DND-41 (cell line): ENCODE data around the gene TM9SF2.

Experiments used
- ATAC-seq: fragments of 200-7000 bp; cut with Tn5 transposase; 3 replicates; pipeline ENCODE4 v1.9.1; 2021; ENCODE audit warnings: low read depth; ENCODE audit not compliant: insufficient read depth
- DNase-seq: peaks from one replicate; pipeline ENCODE4 v3.0.0-alpha.2; 2020
- H2AFZ ChIP-seq: 2 replicates; pipeline ENCODE4 v1.6.0; 2012; ENCODE audit warnings: low read depth, low read length
- H3K27ac ChIP-seq: 2 replicates; pipeline ENCODE4 v1.5.1; 2012; ENCODE audit warnings: low read length, inconsistent platforms
- H3K27me3 ChIP-seq: fragments of 200-600 bp; sonication (generic); 2 replicates; pipeline ENCODE4 v1.6.0; 2012; ENCODE audit warnings: low read length, mild to moderate bottlenecking, inconsistent platforms; ENCODE audit not compliant: insufficient read depth, poor library complexity
- H3K36me3 ChIP-seq: 2 replicates; pipeline ENCODE4 v1.5.1; 2012; ENCODE audit warnings: low read length, inconsistent platforms; ENCODE audit not compliant: insufficient read depth
- H3K4me1 ChIP-seq: 2 replicates; pipeline ENCODE4 v1.5.1; 2012; ENCODE audit warnings: mild to moderate bottlenecking, low read length; ENCODE audit not compliant: insufficient read depth
- H3K4me2 ChIP-seq: 2 replicates; pipeline ENCODE4 v1.6.0; 2012; ENCODE audit warnings: mild to moderate bottlenecking, moderate library complexity, low read length, inconsistent platforms; ENCODE audit not compliant: insufficient read depth
- H3K4me3 ChIP-seq, 2 experiments: fragments of 200-600 bp in 1 of 2; shearing (Covaris generic) in 1 of 2; 2 replicates each; pipeline ENCODE4 v1.5.1; 2012 to 2016; ENCODE audit warnings: inconsistent platforms in 2 of 2, low read length in 2 of 2, mild to moderate bottlenecking in 2 of 2, low read depth in 1 of 2, moderate library complexity in 1 of 2
- H3K79me2 ChIP-seq: 2 replicates; pipeline ENCODE4 v1.6.0; 2012; ENCODE audit warnings: low read length, inconsistent platforms; ENCODE audit not compliant: insufficient read depth
- H3K9ac ChIP-seq: 2 replicates; pipeline ENCODE4 v1.6.0; 2012; ENCODE audit warnings: low read depth, mild to moderate bottlenecking, inconsistent platforms, low read length, moderate library complexity
- H3K9me3 ChIP-seq: 2 replicates; pipeline ENCODE4 v1.5.1; 2012; ENCODE audit warnings: low read length, moderate library complexity, mild to moderate bottlenecking, inconsistent platforms; ENCODE audit not compliant: insufficient read depth, severe bottlenecking
- H4K20me1 ChIP-seq: 2 replicates; pipeline ENCODE4 v1.6.0; 2012; ENCODE audit warnings: low read length; ENCODE audit not compliant: insufficient read depth
- EZH2 ChIP-seq: IDR thresholded peaks from 3 replicates; pipeline ENCODE4 v1.6.1; 2012; ENCODE audit warnings: borderline replicate concordance, low read depth, mild to moderate bottlenecking, moderate library complexity, low read length, inconsistent platforms; ENCODE audit not compliant: severe bottlenecking
- TF ChIP-seq, protein P1 (sequence below): IDR thresholded peaks from 2 replicates; pipeline ENCODE4 v1.5.1; 2012; ENCODE audit warnings: borderline replicate concordance, low read length, moderate library complexity, mild to moderate bottlenecking; ENCODE audit not compliant: poor library complexity, severe bottlenecking; ENCODE audit errors: extremely low read depth

Gene TM9SF2

GRCh38 chr13:99463646-99464397 is 37.5 kb upstream of the TM9SF2 start:
- H3K36me3 ChIP-seq: no peaks in the 10 kb centered on the region
- H3K4me1 ChIP-seq: 0 out of 2 replicates have a peak, but pooled peaks cover 5% of the 10 kb centered on the region
- H4K20me1 ChIP-seq: no peaks in the 10 kb centered on the region
- no peaks in the 10 kb centered on the region for H3K9me3 ChIP-seq
- TF ChIP-seq EZH2: no peak
- TF ChIP-seq, protein P1, sequence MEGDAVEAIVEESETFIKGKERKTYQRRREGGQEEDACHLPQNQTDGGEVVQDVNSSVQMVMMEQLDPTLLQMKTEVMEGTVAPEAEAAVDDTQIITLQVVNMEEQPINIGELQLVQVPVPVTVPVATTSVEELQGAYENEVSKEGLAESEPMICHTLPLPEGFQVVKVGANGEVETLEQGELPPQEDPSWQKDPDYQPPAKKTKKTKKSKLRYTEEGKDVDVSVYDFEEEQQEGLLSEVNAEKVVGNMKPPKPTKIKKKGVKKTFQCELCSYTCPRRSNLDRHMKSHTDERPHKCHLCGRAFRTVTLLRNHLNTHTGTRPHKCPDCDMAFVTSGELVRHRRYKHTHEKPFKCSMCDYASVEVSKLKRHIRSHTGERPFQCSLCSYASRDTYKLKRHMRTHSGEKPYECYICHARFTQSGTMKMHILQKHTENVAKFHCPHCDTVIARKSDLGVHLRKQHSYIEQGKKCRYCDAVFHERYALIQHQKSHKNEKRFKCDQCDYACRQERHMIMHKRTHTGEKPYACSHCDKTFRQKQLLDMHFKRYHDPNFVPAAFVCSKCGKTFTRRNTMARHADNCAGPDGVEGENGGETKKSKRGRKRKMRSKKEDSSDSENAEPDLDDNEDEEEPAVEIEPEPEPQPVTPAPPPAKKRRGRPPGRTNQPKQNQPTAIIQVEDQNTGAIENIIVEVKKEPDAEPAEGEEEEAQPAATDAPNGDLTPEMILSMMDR: no peak
- H3K4me3 ChIP-seq: no peak overlapping the region
- no peaks in the 10 kb centered on the region for H3K79me2 ChIP-seq
- ATAC-seq (no peak), DNase-seq (no peak)
- no peak overlapping the region for H3K9ac ChIP-seq
- H3K27me3 ChIP-seq: no peaks in the 10 kb centered on the region
- no peak overlapping the region for H3K4me2 ChIP-seq
- H2AFZ ChIP-seq: no peak overlapping the region
- H3K27ac ChIP-seq: no peak overlapping the region

- no peaks in the 10 kb centered on the region for H3K9me3 ChIP-seq
- no peak overlapping the region for H2AFZ ChIP-seq
- no peaks in the 10 kb centered on the region for H3K79me2 ChIP-seq
- no peaks in the 10 kb centered on the region for H3K36me3 ChIP-seq
- H4K20me1 ChIP-seq: no peaks in the 10 kb centered on the region
- H3K9ac ChIP-seq: no peak overlapping the region
- H3K27me3 ChIP-seq: no peaks in the 10 kb centered on the region
- H3K27ac ChIP-seq: no peak overlapping the region
- no peak for TF ChIP-seq EZH2
- TF ChIP-seq, protein P1: no peak
- ATAC-seq (no peak), DNase-seq (no peak)
- H3K4me3 ChIP-seq: no peak overlapping the region
- 0 out of 2 replicates have a peak, but pooled peaks cover 5% of the 10 kb centered on the region for H3K4me1 ChIP-seq
- no peak overlapping the region for H3K4me2 ChIP-seq
Measured at GRCh38 chr13:99464441-99464949, 36.8 kb upstream of the TM9SF2 start.

DNA sequence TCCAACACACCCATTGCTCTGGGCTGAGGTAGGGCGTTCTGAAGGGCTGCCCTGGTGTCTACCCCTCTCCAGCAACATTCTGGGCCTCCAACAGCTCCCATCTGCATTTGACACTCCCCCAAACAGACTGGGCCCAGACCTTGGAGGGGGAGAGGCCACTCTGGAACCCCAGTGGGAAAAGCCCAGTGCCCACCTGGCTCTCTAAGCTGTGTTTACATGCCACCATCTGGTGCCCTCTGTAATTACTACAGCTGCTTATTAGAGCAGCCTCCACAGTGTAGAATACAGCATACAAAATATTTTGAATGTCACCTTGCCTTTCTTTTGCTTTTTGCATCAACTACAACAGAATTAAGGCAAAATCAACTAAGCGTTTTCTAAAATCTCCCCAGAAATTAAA is 35.8 kb upstream of the TM9SF2 start:
- no peak overlapping the region for H3K9ac ChIP-seq
- H3K79me2 ChIP-seq: no peaks in the 10 kb centered on the region
- ATAC-seq: 0 out of 3 replicates have a peak, but pooled peaks have one; percentile 24
- H3K27ac ChIP-seq: no peak overlapping the region
- H3K4me1 ChIP-seq: 0 out of 2 replicates have a peak, but pooled peaks cover 5% of the 10 kb centered on the region
- H3K36me3 ChIP-seq: no peaks in the 10 kb centered on the region
- no peak overlapping the region for H3K4me2 ChIP-seq
- TF ChIP-seq, protein P1: no peak
- TF ChIP-seq EZH2: no peak
- DNase-seq: no peak
- no peak overlapping the region for H2AFZ ChIP-seq
- no peaks in the 10 kb centered on the region for H3K27me3 ChIP-seq
- H3K4me3 ChIP-seq: no peak overlapping the region
- H3K9me3 ChIP-seq: no peaks in the 10 kb centered on the region
- H4K20me1 ChIP-seq: no peaks in the 10 kb centered on the region
